ENCODE measurements around the gene PXDC1.
"Not testable (repeated sequence)": the region's sequence is repeated elsewhere in the genome, so short reads cannot be mapped to it uniquely, and the experiment has no call there.

PXDC1 gene

DNA sequence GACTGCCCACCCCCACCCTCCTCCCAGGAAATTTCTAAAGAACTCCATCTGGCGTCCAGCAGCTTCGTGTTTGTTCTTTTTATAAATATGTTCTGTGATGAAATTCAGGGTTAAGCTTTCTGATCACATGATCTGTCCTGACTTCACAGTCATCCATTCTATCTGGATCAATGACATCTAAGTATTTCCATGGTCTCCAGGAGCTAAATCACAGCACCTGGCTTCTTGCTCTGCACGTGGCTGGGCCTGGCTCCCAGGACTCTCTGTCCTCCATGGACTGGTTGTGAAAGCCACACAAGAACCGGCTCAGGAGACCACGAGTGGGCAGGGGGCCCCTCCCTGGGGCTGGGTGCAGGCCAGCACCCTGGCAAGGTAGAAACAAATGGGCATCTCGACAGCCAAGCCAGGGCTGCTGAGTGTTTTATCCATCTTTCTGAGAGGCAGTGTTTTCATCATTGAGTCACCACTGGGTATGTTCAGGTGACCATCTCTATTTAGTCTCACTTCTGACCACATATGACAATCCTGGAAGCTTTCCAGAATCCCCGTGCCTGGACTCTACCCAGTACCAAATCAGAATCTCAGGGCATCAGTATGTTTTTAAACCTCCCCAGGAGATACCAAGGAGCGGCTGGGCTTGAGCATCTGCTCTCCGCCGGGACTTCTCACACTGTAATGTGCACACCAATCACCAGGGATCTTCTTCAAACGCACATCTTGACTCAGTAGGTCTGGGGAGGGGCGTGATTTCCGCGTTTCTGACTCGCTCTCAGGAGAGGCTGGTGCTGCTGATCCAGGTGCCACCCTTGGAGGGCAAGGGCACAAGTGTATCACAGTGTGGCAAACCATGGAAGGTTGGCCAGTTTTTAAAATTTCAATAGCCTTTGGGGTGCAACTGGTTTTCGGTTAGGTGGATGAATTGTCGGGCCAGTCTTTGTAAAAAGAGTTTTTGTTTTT, 31.6 kb upstream of the PXDC1 start:
- DNase-seq: no peak

DNA sequence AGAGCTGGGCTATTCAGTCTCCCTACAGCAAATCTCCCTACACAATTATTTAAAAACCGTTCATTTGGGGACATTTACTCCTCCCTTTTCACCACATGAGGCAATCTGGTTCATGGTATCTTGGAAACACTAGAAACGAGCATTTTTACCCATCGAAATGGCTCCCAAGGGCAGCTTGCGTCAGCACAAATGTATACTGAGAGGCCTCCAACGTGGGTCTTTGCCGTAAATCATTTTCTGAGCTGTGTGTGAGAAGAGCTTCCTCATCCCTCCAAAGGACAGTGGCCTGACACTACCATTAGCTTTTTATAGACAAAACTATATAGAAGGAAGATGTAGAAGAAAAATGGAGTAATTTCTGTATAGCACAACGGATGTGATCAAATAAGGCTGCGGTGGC, 30.0 kb upstream of the PXDC1 start:
- DNase-seq: no peak

DNA sequence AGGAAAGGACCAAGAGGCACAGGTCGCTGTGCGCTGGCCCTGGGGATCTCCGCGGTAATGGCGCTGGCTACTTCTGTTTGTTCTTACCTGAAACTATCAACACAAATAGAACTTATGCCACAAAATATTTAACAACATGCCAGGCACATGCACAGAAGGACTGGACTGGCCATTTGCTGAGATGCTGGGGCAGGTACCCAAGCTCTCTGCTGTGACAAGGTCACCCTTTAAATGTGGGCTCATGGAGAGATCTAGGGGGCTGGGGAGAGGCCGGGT, 28.0 kb upstream of the PXDC1 start:
- no peak for DNase-seq

DNA sequence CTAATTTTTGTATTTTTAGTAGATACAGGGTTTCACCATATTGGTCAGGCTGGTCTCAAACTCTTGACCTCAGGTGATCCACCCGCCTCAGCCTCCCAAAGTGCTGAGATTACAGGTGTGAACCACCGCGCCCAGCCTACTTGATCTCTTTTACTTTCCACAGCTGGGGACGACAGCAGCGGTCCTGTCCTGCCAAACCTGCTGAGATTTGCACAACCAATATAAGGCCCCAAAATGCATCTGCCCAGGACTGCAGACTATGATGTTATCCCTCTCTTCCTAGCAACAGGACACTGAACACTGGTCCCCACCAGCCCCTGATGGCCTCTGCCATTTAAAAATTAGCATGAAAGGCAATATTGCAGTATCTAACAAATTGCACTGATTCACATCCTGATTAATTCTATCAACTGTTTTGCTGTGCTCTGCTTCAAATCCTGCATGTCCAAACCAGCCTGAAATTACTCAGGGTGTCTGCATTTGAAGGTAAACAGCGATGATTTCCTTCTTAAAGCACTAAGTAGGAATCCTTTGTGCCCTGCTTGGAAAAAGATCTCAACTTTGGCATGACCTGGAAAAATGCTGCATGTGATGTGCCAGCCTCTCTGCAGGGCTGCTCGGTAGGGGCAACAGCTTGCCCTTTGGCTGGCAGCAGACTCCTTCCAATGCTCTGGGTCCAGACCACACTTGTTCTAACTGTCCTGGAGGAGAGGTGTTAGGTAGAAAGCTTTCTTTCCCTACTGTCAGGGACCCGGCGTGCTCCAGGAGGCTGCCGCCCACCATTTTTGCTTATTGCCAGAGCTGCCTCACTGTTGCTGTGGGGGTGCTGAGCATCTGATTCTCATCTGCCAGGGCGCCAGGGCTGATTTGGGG, 27.4 kb upstream of the PXDC1 start:
- no peak for DNase-seq

DNA sequence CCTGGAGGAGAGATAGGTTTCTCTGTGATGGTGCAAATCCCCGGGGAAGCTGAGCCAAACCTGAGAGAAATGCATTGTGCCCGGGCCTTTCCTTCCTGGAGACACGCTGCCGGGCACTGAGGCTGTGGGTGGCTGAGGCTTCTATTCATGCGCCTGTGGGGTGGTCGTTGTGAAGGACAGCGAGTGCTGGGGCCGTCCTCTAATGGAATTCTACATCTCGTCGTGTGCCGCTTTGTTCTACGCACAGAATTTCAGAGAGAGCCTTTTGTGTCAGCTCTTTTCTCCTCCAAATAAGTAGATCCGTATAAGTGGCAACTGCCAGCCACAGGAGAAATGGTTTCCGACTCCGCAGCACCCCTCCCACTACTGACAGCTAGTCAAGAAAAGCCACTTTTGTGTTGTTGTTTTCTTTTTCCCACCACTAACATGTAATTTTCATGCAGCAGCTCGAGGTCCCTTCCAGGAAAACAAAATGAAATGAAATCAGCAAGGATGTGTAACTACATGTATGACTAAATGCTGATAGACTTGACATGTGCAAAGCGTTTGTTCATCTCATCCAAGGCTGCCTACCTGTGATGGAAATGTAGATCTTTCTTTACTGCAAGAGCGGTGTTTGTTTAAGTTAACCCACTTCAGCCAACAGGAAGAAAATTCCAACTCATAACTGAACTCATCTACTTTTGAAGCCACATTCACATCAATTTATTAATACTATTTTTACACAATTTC, 26.4 kb upstream of the PXDC1 start:
- DNase-seq: no peak

DNA sequence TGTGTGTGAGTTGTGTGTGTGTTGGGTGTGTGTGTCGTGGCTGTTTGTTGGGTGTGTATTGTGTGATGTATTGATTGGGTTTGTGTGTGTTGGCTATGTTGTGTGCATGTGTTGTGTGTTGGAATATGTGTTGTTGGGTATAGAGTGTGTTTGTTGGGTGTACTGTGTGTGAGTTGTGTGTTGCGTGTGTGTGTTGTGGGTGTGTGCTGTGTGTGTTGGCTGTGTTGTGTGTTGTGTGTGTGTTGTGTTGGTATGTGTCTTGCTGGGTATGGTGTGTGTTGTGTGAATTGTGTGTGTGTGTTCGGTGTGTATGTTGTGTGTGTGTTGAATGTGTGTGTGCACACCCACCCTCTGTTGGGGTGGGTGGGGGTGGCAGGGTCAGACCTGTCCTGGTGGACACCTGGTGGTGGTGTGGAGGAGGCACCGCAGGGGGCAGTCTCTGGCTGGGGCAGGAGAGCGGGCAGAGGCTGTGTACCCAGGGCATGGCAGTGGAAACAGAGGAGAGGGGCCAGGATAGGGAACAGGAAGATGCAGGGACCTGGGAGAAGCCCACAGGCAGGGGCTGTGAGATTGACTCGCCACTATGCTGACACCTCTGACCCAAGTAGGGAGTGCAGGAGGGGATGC, 25.5 kb upstream of the PXDC1 start:
- DNase-seq: no peak

DNA sequence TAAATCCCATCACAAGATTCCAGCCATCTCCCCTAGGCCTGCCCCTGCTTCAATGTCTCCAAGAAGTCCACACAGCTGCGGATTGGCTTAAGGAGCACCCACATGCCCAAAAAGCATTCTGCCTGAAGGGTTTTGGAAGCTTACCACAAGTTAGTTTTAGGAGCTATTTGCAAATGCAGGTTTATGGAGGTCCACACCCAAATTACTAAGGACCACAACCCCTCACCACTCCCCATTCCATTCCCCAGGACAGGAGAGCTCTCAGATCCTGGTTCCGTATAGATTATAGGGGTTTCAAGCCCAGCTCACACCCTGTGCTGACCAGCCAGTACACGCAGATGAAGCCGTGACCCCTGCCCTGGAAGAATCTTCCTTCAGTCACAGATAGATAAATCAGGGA, 24.3 kb upstream of the PXDC1 start:
- DNase-seq: no peak

DNA sequence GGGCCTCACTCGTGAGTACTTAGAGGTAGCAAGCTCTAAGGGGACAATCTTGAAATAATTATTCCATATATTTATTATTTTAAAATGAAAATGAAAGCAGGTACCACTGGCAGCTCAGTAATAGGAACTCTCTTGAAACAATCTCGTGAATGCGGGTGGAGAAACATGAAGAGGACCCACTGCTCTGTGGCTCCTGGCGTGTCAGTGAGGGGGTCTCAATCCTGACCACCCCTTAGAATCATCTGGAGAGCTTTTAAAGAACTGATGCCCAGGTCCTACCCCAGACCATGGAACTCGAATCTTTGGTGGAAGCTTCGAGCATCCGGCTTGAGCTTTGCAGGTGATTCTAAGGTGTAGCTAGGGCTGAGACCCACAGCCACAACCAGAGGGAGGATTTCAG, 23.9 kb upstream of the PXDC1 start:
- DNase-seq: no peak

DNA sequence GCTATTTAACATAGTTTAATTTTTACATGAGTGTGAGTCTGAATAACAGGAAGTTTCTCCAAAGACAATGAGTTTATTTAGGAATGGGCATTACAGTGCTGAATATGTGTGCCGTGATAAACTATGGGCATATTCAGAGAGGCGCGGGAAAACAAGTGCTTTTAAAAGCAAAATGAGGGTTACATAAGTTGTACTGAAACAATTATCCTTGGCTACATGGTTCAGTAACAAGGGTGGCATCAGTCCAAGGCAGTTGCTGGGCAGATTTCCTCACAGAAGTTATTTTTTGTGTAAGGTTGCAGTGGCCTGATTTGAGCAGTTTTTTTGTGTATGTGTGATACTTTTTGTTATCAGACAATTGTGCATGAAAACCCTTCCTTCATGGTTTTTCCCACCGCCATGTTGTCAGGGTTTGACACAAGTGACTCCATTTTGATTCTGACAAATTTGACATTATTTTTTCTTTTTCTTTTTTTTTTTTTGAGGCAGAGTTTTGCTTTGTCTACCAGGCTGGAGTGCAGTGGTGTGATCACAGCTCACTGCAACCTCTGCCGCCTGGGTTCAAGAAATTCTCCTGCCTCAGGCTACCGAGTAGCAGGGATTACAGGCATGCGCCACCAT, 22.3 kb upstream of the PXDC1 start:
- no peak for DNase-seq

DNA sequence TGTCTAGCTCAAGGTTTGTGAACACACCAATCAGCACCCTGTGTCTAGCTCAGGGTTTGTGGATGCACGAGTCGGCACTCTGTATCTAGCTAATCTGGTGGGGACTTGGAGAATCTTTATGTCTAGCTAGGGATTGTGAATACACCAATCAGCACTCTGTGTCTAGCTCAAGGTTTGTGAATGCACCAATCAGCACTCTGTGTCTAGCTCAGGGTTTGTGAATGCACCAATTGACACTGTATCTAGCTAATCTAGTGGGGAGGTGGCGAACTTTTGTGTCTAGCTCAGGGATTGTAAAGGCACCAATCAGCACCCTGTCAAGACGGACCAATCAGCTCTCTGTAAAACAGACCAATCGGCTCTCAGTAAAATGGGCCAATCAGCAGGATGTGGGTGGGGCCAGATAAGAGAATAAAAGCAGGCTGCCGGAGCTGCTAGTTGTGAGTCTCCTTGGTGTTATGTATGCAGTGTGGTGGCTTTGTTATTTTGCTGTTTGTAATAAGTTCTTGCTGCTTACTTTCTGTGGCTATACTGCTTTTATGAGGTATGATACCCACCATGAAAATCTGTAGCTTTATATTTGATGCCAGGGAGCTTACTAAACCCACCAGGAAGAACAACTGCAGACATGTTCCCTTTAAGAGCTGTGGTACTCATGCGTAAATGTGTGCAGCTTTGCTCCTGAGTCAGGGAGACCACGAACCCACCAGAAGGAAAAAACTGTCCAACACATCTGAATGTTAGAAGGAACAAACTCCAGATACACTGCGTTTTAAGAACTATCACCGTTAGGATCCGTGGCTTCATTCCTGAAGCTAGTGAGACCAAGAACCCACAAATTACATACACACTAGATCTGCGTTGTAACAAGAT, 20.9 kb upstream of the PXDC1 start:
- DNase-seq: not testable (repeated sequence)

DNA sequence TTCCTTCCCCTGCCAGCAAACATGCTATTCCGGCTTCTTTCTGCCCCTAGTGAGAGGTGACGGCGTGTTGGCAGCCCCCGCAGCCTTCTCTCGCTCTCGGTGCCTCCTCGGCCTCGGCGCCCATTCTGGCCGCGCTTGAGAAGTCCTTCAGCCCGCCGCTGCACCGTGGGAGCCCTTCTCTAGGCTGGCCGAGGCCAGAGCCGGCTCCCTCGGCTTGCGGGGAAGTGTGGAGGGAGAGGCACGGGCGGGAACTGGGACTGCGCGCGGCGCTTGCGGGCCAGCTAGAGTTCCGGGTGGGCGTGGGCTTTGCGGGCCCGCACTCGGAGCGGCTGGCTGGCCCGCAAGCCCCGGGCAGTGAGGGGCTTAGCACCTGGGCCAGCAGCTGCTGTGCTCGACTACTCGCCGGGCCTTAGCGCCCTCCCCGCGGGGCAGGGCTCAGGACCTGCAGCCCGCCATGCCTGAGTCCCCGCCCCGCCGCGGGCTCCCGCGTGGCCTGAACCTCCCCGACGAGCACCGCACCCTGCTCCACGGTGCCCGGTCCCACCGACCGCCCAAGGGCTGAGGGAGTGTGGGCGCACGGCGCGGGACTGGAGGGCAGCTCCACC, 20.0 kb upstream of the PXDC1 start:
- no peak for DNase-seq

DNA sequence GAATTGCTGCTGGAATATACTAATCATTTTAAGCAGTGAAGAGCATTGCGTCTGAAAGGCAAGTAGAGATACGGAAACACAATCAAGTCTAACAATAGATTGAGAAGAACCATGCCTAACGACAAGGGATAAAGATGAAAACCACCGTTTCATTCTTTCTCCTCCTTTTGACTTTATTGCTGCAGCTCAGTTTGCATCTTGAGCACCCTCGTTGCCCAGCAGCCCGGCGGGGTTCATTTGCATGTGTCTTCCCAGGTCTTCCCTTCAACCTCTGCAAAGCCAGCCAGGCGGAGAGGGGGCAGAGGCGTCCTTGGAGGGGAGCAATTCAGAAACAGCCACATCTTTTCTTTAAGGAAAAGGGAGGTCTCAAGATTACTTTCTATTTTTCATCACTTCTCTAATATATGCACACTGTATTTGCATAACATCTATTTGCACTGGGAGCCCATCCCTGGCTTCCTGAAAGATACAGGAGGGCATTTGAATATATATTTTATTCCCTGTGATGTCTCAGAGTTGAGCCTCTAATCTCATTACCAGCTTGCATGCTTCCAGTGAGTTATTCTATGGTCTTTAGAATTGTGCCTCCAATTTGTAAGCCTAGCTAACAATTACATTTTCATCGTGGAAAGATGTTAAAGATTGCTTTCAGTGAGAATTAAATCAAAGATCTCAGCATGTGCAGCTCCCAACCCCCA, 18.7 kb upstream of the PXDC1 start:
- DNase-seq: no peak

DNA sequence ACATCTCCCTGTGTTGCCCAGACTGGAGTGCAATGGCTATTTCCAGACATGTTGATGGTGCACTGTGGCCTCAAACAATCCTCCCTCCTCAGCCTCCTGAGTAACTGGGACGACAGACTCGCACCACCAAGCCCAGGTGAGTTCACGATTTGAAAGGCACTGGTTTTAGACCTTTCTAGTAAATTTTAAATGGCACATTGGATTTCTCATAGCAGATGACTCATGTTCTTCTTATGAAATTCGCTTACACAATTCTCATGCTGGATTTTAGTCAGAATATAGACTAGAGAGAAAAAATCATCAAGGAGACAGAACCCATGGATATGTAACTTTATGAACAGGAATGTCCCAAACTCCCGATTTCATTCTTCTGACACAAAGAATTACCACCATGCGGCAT, 18.1 kb upstream of the PXDC1 start:
- no peak for DNase-seq

DNA sequence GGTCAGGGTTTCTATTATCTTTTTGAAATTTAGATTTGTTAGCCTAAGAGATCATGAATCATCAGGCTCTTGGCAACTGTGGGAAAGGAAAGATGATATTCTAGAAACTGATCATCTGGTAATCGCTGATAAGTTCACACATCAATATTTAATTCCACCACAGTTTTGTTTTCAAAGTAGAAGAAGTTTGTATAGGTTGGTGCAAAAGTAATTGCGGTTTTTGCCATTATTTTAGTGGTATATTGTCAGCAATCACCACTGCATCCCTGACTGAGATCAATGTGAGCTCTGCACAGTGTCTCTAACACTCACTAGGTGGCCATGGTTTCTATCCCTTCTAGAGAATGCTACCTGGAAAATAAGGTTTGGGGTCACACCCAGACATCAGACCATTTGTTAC, 17.0 kb upstream of the PXDC1 start:
- DNase-seq: no peak

DNA sequence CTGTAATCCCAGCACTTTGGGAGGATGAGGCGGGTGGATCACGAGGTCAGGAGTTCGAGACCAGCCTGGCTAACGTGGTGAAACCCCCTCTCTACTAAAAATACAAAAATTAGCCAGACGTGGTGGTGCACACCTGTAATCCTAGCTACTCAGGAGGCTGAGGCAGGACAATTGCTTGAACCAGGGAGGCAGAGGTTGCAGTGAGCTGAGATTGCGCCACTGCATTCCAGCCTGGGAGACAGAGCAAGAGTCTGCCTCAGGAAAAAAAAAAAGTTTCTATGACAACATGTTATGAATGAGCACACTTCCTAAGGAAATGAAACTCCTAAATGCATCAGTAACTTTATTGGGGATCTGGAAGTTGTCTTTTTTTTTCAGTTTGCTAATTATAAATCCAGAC, 16.0 kb upstream of the PXDC1 start:
- not testable (repeated sequence) for DNase-seq

DNA sequence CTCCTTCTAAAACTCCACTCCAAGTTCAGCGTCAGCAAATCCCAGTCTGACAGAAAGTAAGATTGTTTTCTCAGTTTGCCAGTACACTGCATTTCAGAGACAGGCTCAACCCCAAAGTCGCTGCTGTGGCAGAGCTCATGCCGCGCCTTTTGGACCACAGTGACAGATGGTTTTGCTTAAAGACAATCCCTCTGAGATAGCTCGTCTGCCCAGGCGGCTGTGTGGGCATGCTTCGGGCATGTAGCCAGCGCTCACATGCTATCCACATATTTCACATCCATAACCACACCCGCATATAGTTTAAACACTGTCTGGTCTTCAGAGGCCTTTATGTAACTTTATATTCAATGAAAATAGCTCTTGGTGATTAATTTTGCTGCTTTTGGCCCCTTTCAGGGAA, 14.7 kb upstream of the PXDC1 start:
- DNase-seq: peak; percentile 74

DNA sequence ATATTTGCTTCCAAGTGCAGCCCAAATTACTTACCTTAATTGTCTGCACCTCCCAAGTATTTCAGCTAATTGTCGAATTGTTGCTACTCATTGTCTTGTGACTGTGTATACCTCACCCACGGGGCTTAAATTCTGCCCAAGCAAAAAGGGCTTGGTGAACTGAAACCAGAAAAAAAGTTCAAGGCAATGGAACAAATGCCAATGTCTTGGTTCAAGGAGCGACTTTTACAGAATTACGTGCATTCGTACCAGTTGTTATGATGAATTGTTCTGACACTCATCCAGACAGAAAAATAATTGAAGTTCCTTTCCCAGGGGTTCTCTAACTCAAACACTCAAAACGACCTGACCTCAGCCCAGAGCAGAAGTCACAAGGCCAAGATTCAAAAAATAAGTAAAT, 13.9 kb upstream of the PXDC1 start:
- no peak for DNase-seq

DNA sequence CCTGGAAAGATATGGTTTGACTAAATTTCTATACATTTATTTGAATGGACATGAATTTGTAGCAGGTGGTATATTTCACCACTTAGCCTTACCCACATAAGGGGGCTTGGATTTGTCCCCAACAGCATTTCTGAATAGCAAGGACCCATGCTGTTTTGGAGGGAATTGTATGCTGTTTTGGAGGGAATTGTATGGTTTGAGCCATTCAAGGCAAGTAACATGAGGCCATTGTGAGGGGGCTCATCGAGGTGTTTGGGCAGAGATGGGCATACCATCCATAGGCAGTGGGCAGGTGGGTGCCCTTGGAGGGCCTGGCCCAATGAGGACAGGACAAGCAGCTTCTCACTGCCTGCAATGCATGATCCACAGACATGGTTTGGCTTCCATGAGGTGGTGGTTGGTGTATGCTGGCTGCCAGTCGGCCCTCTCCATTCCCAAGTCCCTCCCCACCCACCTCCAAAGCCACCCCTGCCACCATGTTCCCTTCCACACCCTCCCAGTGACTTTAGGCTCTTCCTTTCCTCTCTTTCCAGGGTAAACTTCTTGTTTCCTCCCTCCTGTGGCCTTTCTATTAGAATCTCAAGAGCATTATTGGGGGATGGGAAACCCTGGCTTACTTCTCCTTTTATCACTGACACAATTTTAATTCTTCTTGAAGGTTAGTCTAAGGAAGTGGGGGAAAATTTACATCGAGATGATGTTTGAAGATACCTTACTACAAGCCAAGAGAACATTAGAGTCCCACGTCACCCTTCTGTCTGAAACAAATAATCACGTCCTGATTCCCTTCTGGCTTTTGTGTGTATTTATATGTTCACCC, 13.2 kb upstream of the PXDC1 start:
- no peak for DNase-seq

DNA sequence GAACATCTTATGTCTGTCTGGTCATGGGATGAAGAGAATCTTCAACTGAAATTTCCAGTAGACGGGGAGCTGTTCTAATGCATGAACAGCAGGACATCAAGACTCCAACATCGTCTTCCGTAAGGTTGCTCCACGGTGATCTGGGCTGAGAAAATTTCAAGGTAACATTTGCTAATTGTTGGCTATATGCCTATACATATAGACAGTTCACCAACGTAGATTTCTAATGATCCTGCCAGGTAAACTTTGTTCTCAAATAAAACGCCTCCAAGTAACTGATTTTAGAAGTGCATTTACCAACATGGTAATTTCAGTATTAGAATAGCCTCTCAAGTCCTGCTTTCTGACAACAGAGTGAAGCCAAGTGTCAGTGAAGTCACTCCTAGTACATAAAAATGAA, 11.3 kb upstream of the PXDC1 start:
- DNase-seq: no peak

DNA sequence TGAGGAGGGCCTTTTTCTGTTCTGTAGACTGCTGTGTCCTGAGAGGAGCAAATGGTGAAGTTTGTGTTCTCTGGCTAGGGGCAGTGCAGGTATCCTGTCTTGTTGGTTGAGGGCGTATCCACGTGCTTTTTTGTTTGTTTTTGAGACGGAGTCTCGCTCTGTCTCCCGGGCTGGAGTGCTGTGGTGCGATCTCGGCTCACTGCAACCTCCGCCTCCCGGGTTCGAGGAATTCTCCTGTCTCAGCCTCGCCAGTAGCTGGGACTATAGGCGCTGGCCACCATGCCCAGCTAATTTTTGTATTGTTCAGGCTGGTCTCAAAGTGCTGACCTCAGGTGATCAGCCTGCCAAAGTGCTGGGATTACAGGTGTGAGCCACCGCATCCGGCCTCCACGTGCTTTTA, 10.8 kb upstream of the PXDC1 start:
- no peak for DNase-seq

All from right forelimb (tissue), 1 donor.